B cell (primary cell): ENCODE results near the gene KCNIP2. TPM values are rescaled to one million over a fixed set of nuclear protein-coding genes. Genes with fewer than 3 reads are reported as not detected.

ENCODE experiments used
- ATAC-seq: fragments of 200-7000 bp; cut with Tn5 transposase; one replicate; pipeline ENCODE4 v1.10.0; 2021; ENCODE audit warnings: low read depth, mild to moderate bottlenecking, moderate number of reproducible peaks, moderate library complexity
- CTCF ChIA-PET: fragments of 350-600 bp; sonication (Branson Sonifier 250); formaldehyde crosslinking; loops from one replicate; lab custom pipeline; 2021; ENCODE audit warnings: antibody characterized with exemption, inconsistent platforms; lab: Charles Lee
- POLR2A ChIA-PET: fragments of 350-600 bp; sonication (Branson Sonifier 250); formaldehyde crosslinking; loops from one replicate; lab custom pipeline; 2021; ENCODE audit warnings: antibody characterized with exemption; lab: Charles Lee
- DNase-seq: peaks from one replicate; pipeline ENCODE4 v3.0.0; 2013
- H2AFZ ChIP-seq: 2 replicates; pipeline ENCODE4 v1.6.1; 2012; ENCODE audit warnings: mild to moderate bottlenecking, low read depth, low read length; ENCODE audit not compliant: insufficient read depth, poor library complexity, severe bottlenecking
- H3K27ac ChIP-seq, 2 donors: 1 replicate in 1 of 2; 2 replicates in 1 of 2; pipeline ENCODE4 v1.5.1; 2012 to 2013; ENCODE audit warnings: low read length in 2 of 2, mild to moderate bottlenecking in 2 of 2, moderate library complexity in 1 of 2
- H3K27me3 ChIP-seq, 4 experiments: fragments of 200-600 bp in 1 of 4; sonication (generic) in 1 of 4; replicated peaks in 1 of 4; 1 replicate in 2 of 4; 2 replicates in 2 of 4; pipeline versions ENCODE4 v1.6.1 to v1.7.0; 2013 to 2016; ENCODE audit warnings: low read length in 3 of 4, mild to moderate bottlenecking in 2 of 4, mixed read lengths in 1 of 4, moderate library complexity in 1 of 4; ENCODE audit not compliant: insufficient read depth in 4 of 4, control insufficient read depth in 3 of 4; ENCODE audit errors: control extremely low read depth in 1 of 4
- H3K36me3 ChIP-seq, 2 experiments: replicated peaks in 1 of 2; 1 replicate in 1 of 2; 2 replicates in 1 of 2; pipeline versions ENCODE4 v1.6.1 to v1.7.1; 2013; ENCODE audit warnings: low read length in 1 of 2; ENCODE audit not compliant: insufficient read depth in 2 of 2, control insufficient read depth in 1 of 2; ENCODE audit errors: control extremely low read depth in 1 of 2, extremely low read depth in 1 of 2
- H3K4me1 ChIP-seq, 2 donors: fragments of 200-600 bp in 1 of 2; sonication (generic) in 1 of 2; 1 replicate in 1 of 2; 2 replicates in 1 of 2; pipeline versions ENCODE4 v1.5.1 to v1.6.1; 2013 to 2017; ENCODE audit warnings: low read length in 2 of 2; ENCODE audit not compliant: control insufficient read depth in 2 of 2, insufficient read depth in 2 of 2
- H3K4me2 ChIP-seq: replicated peaks from 2 replicates; pipeline ENCODE3; 2012; ENCODE audit warnings: mild to moderate bottlenecking, low read depth, low read length; ENCODE audit not compliant: poor library complexity, severe bottlenecking
- H3K4me3 ChIP-seq, 5 experiments: fragments of 200-600 bp in 1 of 5; sonication (generic) in 1 of 5; 1 replicate in 3 of 5; 2 replicates in 2 of 5; pipeline versions ENCODE4 v1.5.1 to v1.7.0; 2011 to 2016; ENCODE audit warnings: low read length in 4 of 5, mild to moderate bottlenecking in 4 of 5, low read depth in 2 of 5, control low read depth in 1 of 5, moderate library complexity in 1 of 5; ENCODE audit not compliant: insufficient read depth in 1 of 5; ENCODE audit errors: control extremely low read depth in 1 of 5, extremely low read depth in 1 of 5
- H3K79me2 ChIP-seq: fragments of 200-600 bp; sonication (generic); one replicate; pipeline ENCODE4 v1.6.0; 2016; ENCODE audit warnings: low read length; ENCODE audit not compliant: control insufficient read depth, insufficient read depth
- H3K9ac ChIP-seq: fragments of 200-600 bp; sonication (generic); 2 replicates; pipeline ENCODE4 v1.6.1; 2017; ENCODE audit warnings: mild to moderate bottlenecking, low read length, moderate library complexity
- H3K9me3 ChIP-seq, 3 donors: one replicate each; pipeline versions ENCODE4 v1.6.1 to v1.7.1; 2013; ENCODE audit warnings: low read length in 2 of 3; ENCODE audit not compliant: control insufficient read depth in 2 of 3, insufficient read depth in 1 of 3; ENCODE audit errors: control extremely low read depth in 1 of 3
- H4K20me1 ChIP-seq: 2 replicates; pipeline ENCODE4 v1.6.0; 2012; ENCODE audit warnings: mild to moderate bottlenecking, low read length; ENCODE audit not compliant: insufficient read depth, control insufficient read depth, poor library complexity, severe bottlenecking
- H3K27ac Mint-ChIP-seq: one replicate; pipeline ENCODE4 v1.8.0; 2021; ENCODE audit warnings: mixed read lengths
- H3K27me3 Mint-ChIP-seq: one replicate; pipeline ENCODE4 v1.8.0; 2021; ENCODE audit warnings: mixed read lengths
- H3K4me1 Mint-ChIP-seq: one replicate; pipeline ENCODE4 v1.8.0; 2021; ENCODE audit warnings: mixed read lengths
- H3K4me3 Mint-ChIP-seq: one replicate; pipeline ENCODE4 v1.8.0; 2021; ENCODE audit warnings: mixed read lengths
- H3K9me3 Mint-ChIP-seq: one replicate; pipeline ENCODE4 v1.8.0; 2022; ENCODE audit warnings: mixed read lengths; ENCODE audit not compliant: insufficient read depth
- EZH2 ChIP-seq: IDR thresholded peaks from 2 replicates; pipeline ENCODE4 v1.6.1; 2012; ENCODE audit warnings: borderline replicate concordance, low read depth, mild to moderate bottlenecking, moderate library complexity, low read length; ENCODE audit not compliant: insufficient read depth, poor library complexity, severe bottlenecking
- WGBS: methylation state at CpG from one replicate; pipeline ENCODE4 v1.1.5; 2013; ENCODE audit warnings: missing lambda C conversion rate; ENCODE audit not compliant: insufficient coverage; 5-methylcytosine and 5-hydroxymethylcytosine counted together
- intact Hi-C: fragments of 100-400 bp; cut with micrococcal nuclease; formaldehyde crosslinking; loops from one replicate; pipeline ENCODE4 v1.10.0; 2022
- polyA plus RNA-seq: library from polyadenylated mRNA; depleted of rRNA; stranded (reverse); fragments of >200 nt; gene quantifications from 2 replicates; pipeline ENCODE4 v1.2.3, GENCODE V29; 2012
- total RNA-seq, 2 donors: library from RNA; stranded (reverse); fragments of 120-200 nt in 1 of 2; gene quantifications; 1 replicate in 1 of 2; 2 replicates in 1 of 2; pipeline versions ENCODE4 v1.2.3 to v1.2.4, GENCODE V29; 2013 to 2022
- TF ChIP-seq, protein P1 (sequence below): fragments of 200-600 bp; IDR thresholded peaks from one replicate; pipeline ENCODE4 v1.8.0; 2022; ENCODE audit warnings: antibody characterized with exemption, mild to moderate bottlenecking

The KCNIP2 gene
- total and polyA plus RNA-seq, 2 donors (not counting 1 experiment from before 2014, with no cell fraction given) = 3.5 to 34.7 TPM

DNA sequence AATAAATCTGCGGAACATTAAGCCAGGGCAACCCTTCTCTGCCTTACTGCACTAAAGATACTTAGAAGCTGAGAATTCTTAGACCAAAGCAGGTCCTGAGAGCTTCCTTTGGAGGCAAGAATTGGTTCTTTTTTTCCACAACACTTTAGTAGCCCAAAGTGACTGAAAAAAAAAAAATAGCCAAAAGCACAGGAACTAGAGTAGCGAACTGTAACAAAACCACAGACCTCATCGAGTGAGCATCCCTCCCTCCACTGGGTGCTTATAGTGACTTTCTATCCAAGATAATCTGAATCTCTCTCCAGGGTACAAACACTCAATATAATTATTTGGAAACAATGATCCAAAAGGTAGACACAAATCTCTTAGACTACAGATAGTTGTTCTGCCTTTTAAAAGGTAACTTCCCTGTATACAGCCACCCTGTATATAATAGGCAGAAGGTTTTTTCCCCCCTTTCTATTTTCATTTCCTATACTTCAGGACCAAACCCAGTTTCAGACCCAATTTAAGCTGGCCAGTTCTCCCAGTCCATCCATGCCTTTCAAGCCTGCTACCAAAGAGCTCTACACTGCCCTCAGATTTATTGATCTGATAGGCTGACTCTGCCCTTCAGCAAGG lies 31.6 kb upstream of the KCNIP2 start:
- H3K4me2 ChIP-seq = peak overlapping the region; percentile 46
- no peaks in the 10 kb centered on the region for H3K9me3 Mint-ChIP-seq
- H3K4me3 ChIP-seq = no peak overlapping the region
- POLR2A ChIA-PET = interaction anchor here (0.7 kb wide), 1 partner anchor 115 kb away, joined by 3 read pairs; no protein-coding TSS in a partner anchor
- H3K36me3 ChIP-seq = peaks cover 3 to 14% of the 10 kb centered on the region in 2 experiments
- peaks cover 8% of the 10 kb centered on the region for H4K20me1 ChIP-seq
- no peaks in the 10 kb centered on the region for H3K27me3 Mint-ChIP-seq
- H3K79me2 ChIP-seq = peaks cover 31% of the 10 kb centered on the region
- H3K27ac ChIP-seq = peak overlapping the region; percentile 13 to 16
- ATAC-seq (peak; percentile 45), DNase-seq (peak; percentile 26)
- intact Hi-C loops = no loop called here
- H3K27me3 ChIP-seq = no peaks in the 10 kb centered on the region
- H3K4me1 Mint-ChIP-seq = peaks cover 25% of the 10 kb centered on the region
- no peak overlapping the region for H2AFZ ChIP-seq
- H3K9me3 ChIP-seq = no peaks in the 10 kb centered on the region
- peak overlapping the region; percentile 50 for H3K27ac Mint-ChIP-seq
- peaks cover 15 to 16% of the 10 kb centered on the region in 2 donors for H3K4me1 ChIP-seq
- TF ChIP-seq, protein P1, sequence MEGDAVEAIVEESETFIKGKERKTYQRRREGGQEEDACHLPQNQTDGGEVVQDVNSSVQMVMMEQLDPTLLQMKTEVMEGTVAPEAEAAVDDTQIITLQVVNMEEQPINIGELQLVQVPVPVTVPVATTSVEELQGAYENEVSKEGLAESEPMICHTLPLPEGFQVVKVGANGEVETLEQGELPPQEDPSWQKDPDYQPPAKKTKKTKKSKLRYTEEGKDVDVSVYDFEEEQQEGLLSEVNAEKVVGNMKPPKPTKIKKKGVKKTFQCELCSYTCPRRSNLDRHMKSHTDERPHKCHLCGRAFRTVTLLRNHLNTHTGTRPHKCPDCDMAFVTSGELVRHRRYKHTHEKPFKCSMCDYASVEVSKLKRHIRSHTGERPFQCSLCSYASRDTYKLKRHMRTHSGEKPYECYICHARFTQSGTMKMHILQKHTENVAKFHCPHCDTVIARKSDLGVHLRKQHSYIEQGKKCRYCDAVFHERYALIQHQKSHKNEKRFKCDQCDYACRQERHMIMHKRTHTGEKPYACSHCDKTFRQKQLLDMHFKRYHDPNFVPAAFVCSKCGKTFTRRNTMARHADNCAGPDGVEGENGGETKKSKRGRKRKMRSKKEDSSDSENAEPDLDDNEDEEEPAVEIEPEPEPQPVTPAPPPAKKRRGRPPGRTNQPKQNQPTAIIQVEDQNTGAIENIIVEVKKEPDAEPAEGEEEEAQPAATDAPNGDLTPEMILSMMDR = no peak
- TF ChIP-seq EZH2 = no peak
- peak overlapping the region; percentile 4 for H3K4me3 Mint-ChIP-seq
- peak overlapping the region; percentile 17 for H3K9ac ChIP-seq
- no CpG with 5 or more reads among the region's 3 CpGs for WGBS
- CTCF ChIA-PET = interaction anchor here (0.9 kb wide), 1 partner anchor 10 kb away, joined by 3 read pairs; no protein-coding TSS in a partner anchor

DNA sequence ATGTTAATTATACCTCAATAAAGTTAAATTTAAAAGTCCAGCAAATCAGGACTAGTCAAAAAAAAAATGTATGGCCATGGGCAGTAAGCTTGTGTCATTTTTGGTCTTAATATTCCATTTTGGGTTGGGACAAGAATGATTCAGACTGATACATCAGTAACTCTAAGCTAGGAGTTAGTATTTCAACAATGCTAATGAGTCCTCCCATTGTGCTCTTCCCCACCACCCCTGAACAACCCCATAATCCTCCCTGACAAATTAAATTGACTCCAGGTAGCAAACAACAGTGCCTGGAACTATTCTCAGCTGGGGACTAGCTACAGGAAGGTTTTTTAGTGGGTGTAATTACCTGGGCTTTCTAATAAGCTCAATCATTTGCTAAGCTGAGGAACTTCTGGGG lies 30.7 kb upstream of the KCNIP2 start:
- Histone ChIP-seq H4K20me1 (peaks cover 8% of the 10 kb centered on the region), H3K9me3 (no peaks in the 10 kb centered on the region), H3K9ac (no peak overlapping the region), H3K36me3 (peaks cover 5 to 9% of the 10 kb centered on the region in 2 experiments), H3K27me3 (no peaks in the 10 kb centered on the region), H2AFZ (no peak overlapping the region), H3K27ac (peak overlapping the region in 1 of 2 donors; percentile 13), H3K4me2 (peak overlapping the region; percentile 46), H3K4me1 (peaks cover 15 to 16% of the 10 kb centered on the region in 2 donors), H3K79me2 (peaks cover 35% of the 10 kb centered on the region), H3K4me3 (no peak overlapping the region)
- H3K27ac Mint-ChIP-seq = peak overlapping the region; percentile 41
- no peak for ATAC-seq
- no peak for DNase-seq
- TF ChIP-seq, protein P1 = no peak
- no peak for TF ChIP-seq EZH2
- intact Hi-C loops = no loop called here
- H3K27me3 Mint-ChIP-seq = no peaks in the 10 kb centered on the region
- CTCF ChIA-PET = interaction anchor here (0.5 to 0.8 kb wide), 2 partner anchors 16 to 136 kb away, joined by 3 to 5 read pairs; no protein-coding TSS in a partner anchor
- H3K4me3 Mint-ChIP-seq = no peak overlapping the region
- POLR2A ChIA-PET = no interaction called here
- peaks cover 25% of the 10 kb centered on the region for H3K4me1 Mint-ChIP-seq
- no peaks in the 10 kb centered on the region for H3K9me3 Mint-ChIP-seq
